PC-3 (cell line): Measurements from ENCODE around the gene TM4SF5. TPM values are rescaled to one million over a fixed set of nuclear protein-coding genes. Genes with fewer than 3 reads are reported as not detected.

Experiments
- ATAC-seq: fragments of 200-7000 bp; cut with Tn5 transposase; 2 replicates; pipeline ENCODE4 v1.9.1; 2020; ENCODE audit warnings: mild to moderate bottlenecking, moderate library complexity
- BruUV-seq: library from RNA; stranded (reverse); fragments of 400-500 nt; replicated peaks from 2 replicates; lab custom pipeline; 2021; lab: Mats Ljungman, UMichigan
- CTCF ChIA-PET: fragments of 300-600 bp; sonication (Branson Sonifier 250); formaldehyde crosslinking; loops from one replicate; lab custom pipeline; 2022; ENCODE audit warnings: antibody characterized with exemption; lab: Charles Lee
- POLR2A ChIA-PET: fragments of 300-600 bp; sonication (Branson Sonifier 250); formaldehyde crosslinking; loops from one replicate; lab custom pipeline; 2022; ENCODE audit warnings: antibody characterized with exemption; ENCODE audit not compliant: unreplicated experiment; lab: Charles Lee
- DNase-seq: peaks from one replicate; pipeline ENCODE4 v3.0.0-alpha.2; 2015
- H2AFZ ChIP-seq: fragments of 300-600 bp; sonication (generic); 2 replicates; pipeline ENCODE4 v1.6.0; 2016; ENCODE audit warnings: antibody characterized with exemption, low read length
- H3F3A ChIP-seq: fragments of 300-600 bp; sonication (generic); one replicate; pipeline ENCODE4 v1.6.0; 2017; ENCODE audit warnings: antibody characterized with exemption, low read length, control low read depth, mild to moderate bottlenecking; ENCODE audit not compliant: unreplicated experiment
- H3K27ac ChIP-seq: fragments of 300-600 bp; sonication (generic); 2 replicates; pipeline ENCODE4 v1.5.1; 2016; ENCODE audit warnings: mild to moderate bottlenecking, low read length
- H3K27me3 ChIP-seq: fragments of 300-600 bp; sonication (generic); 2 replicates; pipeline ENCODE4 v1.6.1; 2016; ENCODE audit warnings: low read length, mixed read lengths
- H3K36me3 ChIP-seq: fragments of 300-600 bp; sonication (generic); 2 replicates; pipeline ENCODE4 v1.6.1; 2016; ENCODE audit warnings: low read depth, mixed run types, low read length, mixed read lengths
- H3K4me1 ChIP-seq: fragments of 300-600 bp; sonication (generic); 2 replicates; pipeline ENCODE4 v1.5.1; 2016; ENCODE audit warnings: low read length; ENCODE audit not compliant: insufficient read depth
- H3K4me2 ChIP-seq: fragments of 300-600 bp; sonication (generic); 2 replicates; pipeline ENCODE4 v1.6.0; 2016; ENCODE audit warnings: low read length
- H3K4me3 ChIP-seq: fragments of 300-600 bp; sonication (generic); 2 replicates; pipeline ENCODE4 v1.5.1; 2016; ENCODE audit warnings: mild to moderate bottlenecking, low read length, mixed read lengths
- H3K79me2 ChIP-seq: fragments of 300-600 bp; sonication (generic); 2 replicates; pipeline ENCODE4 v1.6.1; 2017; ENCODE audit warnings: low read length, mixed read lengths
- H3K9ac ChIP-seq: fragments of 300-600 bp; sonication (generic); 2 replicates; pipeline ENCODE4 v1.6.0; 2016; ENCODE audit warnings: mild to moderate bottlenecking, low read length
- H3K9me2 ChIP-seq: fragments of 300-600 bp; sonication (generic); replicated peaks from 2 replicates; pipeline ENCODE4 v1.6.1; 2016; ENCODE audit warnings: mixed run types, low read length, mixed read lengths
- H3K9me3 ChIP-seq: fragments of 300-600 bp; sonication (generic); 2 replicates; pipeline ENCODE4 v1.6.1; 2016; ENCODE audit warnings: low read length, mixed read lengths
- H4K20me1 ChIP-seq: fragments of 300-600 bp; sonication (generic); 2 replicates; pipeline ENCODE4 v1.6.1; 2016; ENCODE audit warnings: low read length, mixed read lengths
- EZH2 ChIP-seq: fragments of 300-600 bp; sonication (generic); IDR thresholded peaks from one replicate; pipeline ENCODE4 v1.6.1; 2017; ENCODE audit warnings: antibody characterized with exemption, mild to moderate bottlenecking, low read length; ENCODE audit not compliant: unreplicated experiment
- EZH2phosphoT487 ChIP-seq: fragments of 300-600 bp; sonication (generic); IDR thresholded peaks from 2 replicates; pipeline ENCODE4 v1.6.1; 2018; ENCODE audit warnings: mild to moderate bottlenecking, antibody characterized with exemption, low read length, borderline replicate concordance
- intact Hi-C: fragments of 100-400 bp; cut with micrococcal nuclease; formaldehyde crosslinking; loops from 2 replicates; pipeline ENCODE4 v1.9.0; 2023
- total RNA-seq: library from RNA; depleted of rRNA; stranded (reverse); fragments of >200 nt; gene quantifications from 2 replicates; pipeline ENCODE4 v1.2.3, GENCODE V29; 2014
- TF ChIP-seq, protein P1 (sequence below): fragments of 300-600 bp; sonication (generic); conservative IDR thresholded peaks from 2 replicates; pipeline ENCODE4 v1.5.1; 2017; ENCODE audit warnings: antibody characterized with exemption, low read depth, mild to moderate bottlenecking, low read length

The TM4SF5 gene
- total RNA-seq, 1 experiment from 2014 or later, result not detected

DNA sequence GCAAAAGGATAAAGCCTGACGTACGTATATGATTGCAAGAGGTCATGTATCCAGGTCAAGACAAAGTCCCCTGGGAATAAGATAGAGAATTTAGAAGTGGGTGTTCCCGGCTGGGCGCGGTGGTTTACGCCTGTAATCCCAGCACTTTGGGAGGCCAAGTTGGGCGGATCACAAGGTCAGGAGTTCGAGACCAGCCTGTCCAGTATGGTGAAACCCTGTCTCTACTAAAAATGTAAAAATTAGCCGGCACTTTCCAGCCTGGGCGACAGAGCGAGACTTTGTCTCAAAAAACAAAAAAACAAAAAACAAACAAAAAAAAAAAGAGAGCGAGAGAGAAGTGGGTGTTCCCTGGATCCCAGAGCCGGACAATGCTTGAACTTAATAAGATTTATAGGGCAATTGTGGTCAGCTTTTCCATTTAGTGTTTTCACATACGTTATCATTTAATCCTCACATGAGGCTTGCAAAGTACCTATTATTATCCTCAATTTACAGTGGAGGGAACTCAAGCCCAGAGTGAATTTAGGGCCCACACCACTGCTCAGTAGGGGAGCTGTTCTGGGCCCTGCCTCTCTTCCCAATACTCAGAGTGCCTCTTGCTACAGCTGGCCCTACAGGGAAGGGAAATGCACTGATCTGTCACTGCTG is 16.6 kb downstream of the TM4SF5 start:
- Histone ChIP-seq H2AFZ (no peak overlapping the region), H3K36me3 (no peaks in the 10 kb centered on the region), H3K4me1 (peaks cover 16% of the 10 kb centered on the region), H3K27me3 (no peaks in the 10 kb centered on the region), H3K4me3 (peak overlapping the region; percentile 89), H3K27ac (no peak overlapping the region), H3K4me2 (peak overlapping the region; percentile 95), H3K9ac (peak overlapping the region; percentile 74; the same call in 1 of the 2 replicates), H3K9me2 (no peaks in the 10 kb centered on the region), H3K9me3 (no peaks in the 10 kb centered on the region), H3F3A (no peaks in the 10 kb centered on the region), H4K20me1 (no peaks in the 10 kb centered on the region), H3K79me2 (peaks cover 8% of the 10 kb centered on the region)
- intact Hi-C loops, result no loop called here
- ATAC-seq, result no peak
- ChIA-PET POLR2A (no interaction called here), CTCF (interaction anchor here (0.9 to 1.0 kb wide), 2 partner anchors 78 to 101 kb away, joined by 3 to 11 read pairs; partner anchors contain the start of gene ARRB2)
- no peak for DNase-seq
- TF ChIP-seq EZH2 (no peak), EZH2phosphoT487 (no peak)
- TF ChIP-seq, protein P1, sequence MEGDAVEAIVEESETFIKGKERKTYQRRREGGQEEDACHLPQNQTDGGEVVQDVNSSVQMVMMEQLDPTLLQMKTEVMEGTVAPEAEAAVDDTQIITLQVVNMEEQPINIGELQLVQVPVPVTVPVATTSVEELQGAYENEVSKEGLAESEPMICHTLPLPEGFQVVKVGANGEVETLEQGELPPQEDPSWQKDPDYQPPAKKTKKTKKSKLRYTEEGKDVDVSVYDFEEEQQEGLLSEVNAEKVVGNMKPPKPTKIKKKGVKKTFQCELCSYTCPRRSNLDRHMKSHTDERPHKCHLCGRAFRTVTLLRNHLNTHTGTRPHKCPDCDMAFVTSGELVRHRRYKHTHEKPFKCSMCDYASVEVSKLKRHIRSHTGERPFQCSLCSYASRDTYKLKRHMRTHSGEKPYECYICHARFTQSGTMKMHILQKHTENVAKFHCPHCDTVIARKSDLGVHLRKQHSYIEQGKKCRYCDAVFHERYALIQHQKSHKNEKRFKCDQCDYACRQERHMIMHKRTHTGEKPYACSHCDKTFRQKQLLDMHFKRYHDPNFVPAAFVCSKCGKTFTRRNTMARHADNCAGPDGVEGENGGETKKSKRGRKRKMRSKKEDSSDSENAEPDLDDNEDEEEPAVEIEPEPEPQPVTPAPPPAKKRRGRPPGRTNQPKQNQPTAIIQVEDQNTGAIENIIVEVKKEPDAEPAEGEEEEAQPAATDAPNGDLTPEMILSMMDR, result no peak
- BruUV-seq, result no TSS peak

DNA sequence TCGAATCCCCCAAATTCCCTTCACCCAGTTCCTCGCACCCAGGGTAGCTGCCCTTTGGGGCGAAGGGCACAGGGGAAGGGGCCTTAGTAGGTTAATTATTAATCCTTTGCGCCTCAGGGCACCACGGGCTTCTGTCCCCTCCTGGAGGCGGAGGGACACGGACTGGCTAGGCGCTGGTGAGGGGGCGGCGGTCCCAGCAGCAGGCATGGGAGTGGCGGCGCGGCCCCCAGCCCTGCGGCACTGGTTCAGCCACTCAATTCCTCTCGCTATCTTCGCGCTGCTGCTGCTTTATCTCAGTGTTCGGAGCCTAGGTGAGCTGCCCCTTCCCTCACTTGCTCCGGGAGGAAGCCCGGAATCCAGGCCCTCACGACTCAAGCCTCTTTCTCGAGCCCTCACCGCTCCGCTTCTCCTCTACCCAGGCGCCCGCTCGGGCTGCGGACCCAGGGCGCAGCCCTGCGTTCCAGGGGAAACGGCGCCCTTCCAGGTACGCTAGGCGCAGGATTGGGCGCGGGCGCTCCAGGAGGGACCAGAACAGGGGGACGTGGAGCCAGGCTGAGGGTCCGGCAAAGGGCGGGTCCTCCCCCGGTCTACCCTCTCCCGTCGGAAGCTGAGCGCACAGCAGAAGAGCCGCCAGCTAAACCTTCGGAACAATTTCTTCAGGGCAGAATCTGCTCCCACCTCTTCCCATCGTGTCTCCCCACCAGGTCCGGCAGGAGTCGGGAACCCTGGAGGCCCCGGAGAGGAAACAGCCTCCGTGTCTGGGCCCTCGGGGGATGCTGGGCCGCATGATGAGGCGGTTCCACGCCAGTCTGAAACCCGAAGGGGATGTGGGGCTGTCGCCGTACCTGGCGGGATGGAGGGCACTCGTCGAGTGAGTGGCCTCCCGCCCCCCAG is 17.4 kb downstream of the TM4SF5 start, which contains the start of gene GLTPD2:
TSS of gene GLTPD2 (plus strand) at position 158 of the 894 bp plus-strand sequence. CDS start at position 206, 48 bp downstream.
- Histone ChIP-seq H3K9me2 (no peaks in the 10 kb centered on the region), H3K9ac (peak within 1 kb of the TSS; percentile 74), H2AFZ (peak within 1 kb of the TSS; percentile 91), H3K27ac (peak within 1 kb of the TSS; percentile 77), H3K4me3 (peak within 1 kb of the TSS; percentile 89), H3K4me2 (peak within 1 kb of the TSS; percentile 95), H3K27me3 (no peaks in the 10 kb centered on the region), H3K36me3 (no peaks in the 10 kb centered on the region), H3K79me2 (peaks cover 8% of the 10 kb centered on the region), H3K9me3 (no peaks in the 10 kb centered on the region), H4K20me1 (no peaks in the 10 kb centered on the region), H3F3A (no peaks in the 10 kb centered on the region), H3K4me1 (peaks cover 16% of the 10 kb centered on the region)
- TSS peak; percentile 38 for BruUV-seq
- no peak for DNase-seq
- CTCF ChIA-PET, result interaction anchor here (0.6 to 0.9 kb wide), 2 partner anchors 58 to 100 kb away, joined by 3 to 11 read pairs; partner anchors contain the start of gene MED11
- TF ChIP-seq, protein P1, result no peak
- TF ChIP-seq EZH2phosphoT487 (no peak), EZH2 (no peak)
- peak; percentile 9 for ATAC-seq
- intact Hi-C loops, result no loop called here
- POLR2A ChIA-PET, result no interaction called here
